Glutamatergic neuron (in vitro differentiated cells): ENCODE measurements around the gene SIAH2. TPM values are rescaled to one million over a fixed set of nuclear protein-coding genes. Genes with fewer than 3 reads are reported as not detected.

Source experiments
- DNase-seq: peaks from one replicate; pipeline ENCODE4 v3.0.0; 2022
- H3K27ac Mint-ChIP-seq: one replicate; pipeline ENCODE4 v1.8.0; 2020; ENCODE audit warnings: mild to moderate bottlenecking, mixed read lengths, inconsistent platforms; ENCODE audit not compliant: unreplicated experiment
- H3K27me3 Mint-ChIP-seq: one replicate; pipeline ENCODE4 v1.8.0; 2020; ENCODE audit warnings: mild to moderate bottlenecking, moderate library complexity, mixed read lengths, inconsistent platforms; ENCODE audit not compliant: unreplicated experiment
- H3K36me3 Mint-ChIP-seq: one replicate; pipeline ENCODE4 v1.8.0; 2020; ENCODE audit warnings: mild to moderate bottlenecking, mixed read lengths, inconsistent platforms; ENCODE audit not compliant: unreplicated experiment
- H3K4me1 Mint-ChIP-seq: one replicate; pipeline ENCODE4 v1.8.0; 2020; ENCODE audit warnings: mild to moderate bottlenecking, low read depth, mixed read lengths, inconsistent platforms; ENCODE audit not compliant: unreplicated experiment
- H3K4me3 Mint-ChIP-seq: one replicate; pipeline ENCODE4 v1.8.0; 2020; ENCODE audit warnings: mild to moderate bottlenecking, mixed read lengths, inconsistent platforms; ENCODE audit not compliant: unreplicated experiment
- H3K9me3 Mint-ChIP-seq: one replicate; pipeline ENCODE4 v1.8.0; 2020; ENCODE audit warnings: mild to moderate bottlenecking, moderate library complexity, mixed read lengths, inconsistent platforms; ENCODE audit not compliant: unreplicated experiment
- CTCF ChIP-seq: fragments of 200-600 bp; sonication (generic); IDR thresholded peaks from one replicate; pipeline ENCODE4 v1.5.0; 2021; ENCODE audit not compliant: partially characterized antibody, unreplicated experiment
- total RNA-seq: library from RNA; stranded (reverse); fragmentation: NEBNext Ultra II Directional; extraction: Animal tissue kit (Norgen Biotek cat#: 25700); gene quantifications from one replicate; pipeline ENCODE4 v1.2.1, GENCODE V29; 2021; ENCODE audit not compliant: unreplicated experiment

SIAH2 gene
- total RNA-seq, 1 donor from 2014 or later: 9.6 TPM

GRCh38 chr3:150727653-150728502 lies 35.1 kb downstream of the SIAH2 start:
- Mint-ChIP-seq H3K27me3 (no peaks in the 10 kb centered on the region), H3K9me3 (no peaks in the 10 kb centered on the region), H3K27ac (no peak overlapping the region), H3K36me3 (no peaks in the 10 kb centered on the region), H3K4me3 (no peak overlapping the region), H3K4me1 (no peaks in the 10 kb centered on the region)
- no peak for DNase-seq
- no peak for TF ChIP-seq CTCF

DNA sequence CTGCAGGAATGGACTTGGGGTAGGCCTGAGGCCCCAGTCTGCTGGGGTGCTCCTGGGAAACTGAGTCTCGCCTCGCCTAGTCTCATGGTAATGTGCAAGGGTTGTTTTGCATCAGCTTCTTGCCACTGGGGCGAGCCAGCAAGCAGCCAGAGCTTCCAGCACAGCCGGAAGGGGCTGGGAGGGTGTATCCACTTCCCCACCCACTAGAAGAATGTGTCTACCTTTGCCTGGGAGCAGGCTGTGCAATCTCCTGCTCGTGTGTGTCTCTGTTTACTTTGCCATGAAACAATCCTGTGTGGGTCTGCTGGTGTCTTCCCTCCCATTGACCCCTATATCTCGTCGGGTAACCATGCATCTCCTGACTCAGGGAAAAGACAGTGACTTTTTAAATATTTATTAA lies 37.4 kb downstream of the SIAH2 start:
- Mint-ChIP-seq H3K27ac (no peak overlapping the region), H3K4me1 (peaks cover 2% of the 10 kb centered on the region), H3K36me3 (no peaks in the 10 kb centered on the region), H3K9me3 (no peaks in the 10 kb centered on the region), H3K27me3 (no peaks in the 10 kb centered on the region), H3K4me3 (no peak overlapping the region)
- DNase-seq: no peak
- TF ChIP-seq CTCF: no peak

GRCh38 chr3:150723946-150724345 lies 39.0 kb downstream of the SIAH2 start:
- Mint-ChIP-seq H3K4me1 (peaks cover 2% of the 10 kb centered on the region), H3K9me3 (no peaks in the 10 kb centered on the region), H3K36me3 (no peaks in the 10 kb centered on the region), H3K4me3 (no peak overlapping the region), H3K27ac (no peak overlapping the region), H3K27me3 (peaks cover 3% of the 10 kb centered on the region)
- no peak for DNase-seq
- no peak for TF ChIP-seq CTCF

DNA sequence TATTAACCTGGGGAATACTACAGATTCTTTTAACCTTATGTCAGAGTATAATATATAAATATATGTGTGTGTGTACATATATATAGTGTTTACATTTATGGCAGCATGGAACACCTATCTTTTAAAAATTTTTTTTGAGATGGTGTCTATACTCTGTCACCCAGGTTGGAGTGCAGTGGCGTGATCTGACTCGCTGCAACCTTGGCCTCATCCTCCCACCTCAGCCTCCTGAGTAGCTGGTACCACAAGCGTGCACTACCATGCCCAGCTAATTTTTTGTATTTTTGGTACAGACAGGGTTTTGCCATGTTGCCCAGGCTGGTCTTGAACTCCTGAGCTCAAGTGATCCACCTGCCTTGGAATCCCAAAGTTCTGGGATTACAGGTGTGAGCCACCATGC lies 40.7 kb downstream of the SIAH2 start:
- Mint-ChIP-seq H3K4me1 (peaks cover 2% of the 10 kb centered on the region), H3K9me3 (no peaks in the 10 kb centered on the region), H3K27ac (no peak overlapping the region), H3K4me3 (no peak overlapping the region), H3K27me3 (peaks cover 3% of the 10 kb centered on the region), H3K36me3 (no peaks in the 10 kb centered on the region)
- DNase-seq: no peak
- TF ChIP-seq CTCF: no peak
